Omental fat pad (tissue), 4 donors: Measurements from ENCODE around the gene HOXD3. TPM values are rescaled to one million over a fixed set of nuclear protein-coding genes. Genes with fewer than 3 reads are reported as not detected.

Experiments used
- ATAC-seq: fragments of 150-250 bp; one replicate; pipeline ENCODE4 v1.9.1; 2016; ENCODE audit warnings: mild to moderate bottlenecking, moderate library complexity; ENCODE audit not compliant: low FRiP score
- DNase-seq: peaks from one replicate; pipeline ENCODE4 v3.0.0-alpha.2; 2019; ENCODE audit warnings: low spot score
- total RNA-seq, 4 donors: library from RNA; depleted of rRNA; stranded (reverse); fragments of >200 nt; gene quantifications; one replicate each; pipeline ENCODE4 v1.1.0, GENCODE V29; 2016
- TF ChIP-seq, protein P1 (sequence below), 3 donors: fragments of 450-650 bp; IDR thresholded peaks; one replicate each; pipeline ENCODE4 v1.5.1; 2016 to 2017; ENCODE audit warnings: antibody characterized with exemption in 3 of 3, mild to moderate bottlenecking in 3 of 3, moderate library complexity in 2 of 3

Gene HOXD3
- total RNA-seq, 4 donors from 2014 or later = 0.65 to 15.8 (median 2.8) TPM

DNA sequence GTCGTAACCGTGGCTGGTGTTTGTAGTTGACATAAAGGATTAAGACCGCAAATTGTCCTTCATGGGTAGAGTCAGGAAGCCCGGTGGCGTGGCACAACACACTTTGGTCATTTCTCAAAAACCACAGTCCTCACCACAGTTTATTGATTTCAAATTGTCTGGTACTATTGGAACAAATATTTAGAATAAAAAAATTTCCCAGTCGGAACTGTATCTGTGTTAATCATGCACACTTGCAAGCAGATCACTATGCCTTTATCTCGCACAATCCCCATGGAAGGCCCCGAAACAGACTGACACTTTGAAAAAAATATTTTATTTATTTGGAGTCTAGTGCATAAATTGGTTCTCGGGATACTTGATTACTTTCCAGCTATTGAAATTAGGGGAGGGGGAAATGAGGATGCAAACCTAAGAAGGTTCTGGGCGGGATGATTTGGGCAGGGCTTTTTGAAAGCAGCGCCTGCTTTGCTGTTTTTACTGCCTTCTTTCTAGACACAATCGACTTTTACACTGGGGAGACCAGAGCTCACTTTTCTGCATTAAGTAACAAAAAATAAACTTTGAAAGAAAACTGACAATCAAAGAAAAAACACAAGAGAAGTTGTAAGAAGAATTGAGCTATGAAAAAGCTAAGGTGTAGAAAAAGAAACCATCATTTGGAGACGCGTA, 15.9 kb downstream of the HOXD3 start:
- no peak for ATAC-seq
- TF ChIP-seq, protein P1, sequence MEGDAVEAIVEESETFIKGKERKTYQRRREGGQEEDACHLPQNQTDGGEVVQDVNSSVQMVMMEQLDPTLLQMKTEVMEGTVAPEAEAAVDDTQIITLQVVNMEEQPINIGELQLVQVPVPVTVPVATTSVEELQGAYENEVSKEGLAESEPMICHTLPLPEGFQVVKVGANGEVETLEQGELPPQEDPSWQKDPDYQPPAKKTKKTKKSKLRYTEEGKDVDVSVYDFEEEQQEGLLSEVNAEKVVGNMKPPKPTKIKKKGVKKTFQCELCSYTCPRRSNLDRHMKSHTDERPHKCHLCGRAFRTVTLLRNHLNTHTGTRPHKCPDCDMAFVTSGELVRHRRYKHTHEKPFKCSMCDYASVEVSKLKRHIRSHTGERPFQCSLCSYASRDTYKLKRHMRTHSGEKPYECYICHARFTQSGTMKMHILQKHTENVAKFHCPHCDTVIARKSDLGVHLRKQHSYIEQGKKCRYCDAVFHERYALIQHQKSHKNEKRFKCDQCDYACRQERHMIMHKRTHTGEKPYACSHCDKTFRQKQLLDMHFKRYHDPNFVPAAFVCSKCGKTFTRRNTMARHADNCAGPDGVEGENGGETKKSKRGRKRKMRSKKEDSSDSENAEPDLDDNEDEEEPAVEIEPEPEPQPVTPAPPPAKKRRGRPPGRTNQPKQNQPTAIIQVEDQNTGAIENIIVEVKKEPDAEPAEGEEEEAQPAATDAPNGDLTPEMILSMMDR (IDR thresholded peaks at IDR 0.05) = no peak
- DNase-seq = no peak

DNA sequence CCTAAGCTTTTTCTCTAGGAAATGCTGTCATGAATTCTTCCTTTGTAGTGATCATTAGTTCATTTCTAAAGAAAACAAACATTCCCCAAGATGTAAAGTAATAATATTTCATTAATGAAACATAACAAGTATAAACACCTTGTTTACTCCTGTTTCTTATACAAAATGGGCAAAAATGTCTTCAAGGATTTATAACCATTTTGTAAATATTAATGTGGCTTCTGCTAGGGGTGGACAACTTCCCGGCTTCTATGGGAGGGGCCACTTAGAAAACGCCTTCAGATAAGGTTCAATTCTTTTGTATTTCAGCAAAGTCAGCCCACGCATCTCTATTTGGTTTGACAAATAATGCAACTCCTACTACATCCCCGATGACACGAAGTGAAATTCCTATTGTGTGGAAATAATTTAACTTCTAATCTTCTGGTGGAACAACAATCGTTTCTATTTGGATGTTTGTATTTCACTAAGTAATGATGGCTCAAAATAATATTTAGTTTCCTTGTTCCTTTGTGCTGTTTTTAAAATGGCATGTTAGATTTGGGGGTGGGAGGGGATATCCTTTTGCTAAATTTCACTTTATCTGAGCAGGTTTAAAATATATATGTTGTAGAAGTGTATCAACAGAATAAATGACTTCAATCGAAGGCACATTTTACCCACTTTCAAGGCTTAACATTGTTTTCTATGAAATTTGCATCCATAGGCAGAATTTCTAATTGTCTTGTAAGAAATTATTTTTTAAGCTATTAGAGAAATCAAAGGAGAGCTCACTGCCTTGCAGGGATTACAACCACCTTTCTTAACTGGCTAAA, 16.7 kb downstream of the HOXD3 start:
- ATAC-seq (no peak), DNase-seq (no peak)
- TF ChIP-seq, protein P1 (IDR thresholded peaks at IDR 0.05) = no peak

- ATAC-seq (no peak), DNase-seq (no peak)
- TF ChIP-seq, protein P1 (IDR thresholded peaks at IDR 0.05) = no peak
Measured at GRCh38 chr2:176174382-176174823, 17.3 kb downstream of the HOXD3 start.

GRCh38 chr2:176174824-176175708, 18.0 kb downstream of the HOXD3 start:
- ATAC-seq = no peak
- TF ChIP-seq, protein P1 (IDR thresholded peaks at IDR 0.05) = no peak
- DNase-seq = no peak

GRCh38 chr2:176175709-176176607, 18.9 kb downstream of the HOXD3 start:
- ATAC-seq = no peak
- TF ChIP-seq, protein P1 (IDR thresholded peaks at IDR 0.05) = no peak
- no peak for DNase-seq

GRCh38 chr2:176177580-176178037, 20.5 kb downstream of the HOXD3 start:
- TF ChIP-seq, protein P1 (IDR thresholded peaks at IDR 0.05) = no peak
- ATAC-seq (no peak), DNase-seq (no peak)
